H1 (cell line): ENCODE results near the gene MMUT. TPM values are rescaled to one million over a fixed set of nuclear protein-coding genes. Genes with fewer than 3 reads are reported as not detected.

Experiments
- CTCF ChIA-PET: fragments of 300-600 bp; sonication (Branson Sonifier 250); formaldehyde crosslinking; loops from one replicate; lab custom pipeline; 2021; ENCODE audit not compliant: partially characterized antibody; lab: Charles Lee
- POLR2A ChIA-PET: fragments of 300-600 bp; sonication (Branson Sonifier 250); formaldehyde crosslinking; loops from one replicate; lab custom pipeline; 2021; ENCODE audit warnings: inconsistent platforms; ENCODE audit not compliant: partially characterized antibody; lab: Charles Lee
- DNase-seq, 2 experiments: peaks; one replicate each; pipeline versions ENCODE4 v3.0.0 to v3.0.0-alpha.2; 2010 to 2022; ENCODE audit warnings: low spot score in 2 of 2, low read depth in 1 of 2, mixed read lengths in 1 of 2
- FAIRE-seq: peaks from 2 replicates; lab custom pipeline; 2011; peaks lifted over from hg19 to GRCh38; lab: Jason Lieb, UNC
- H2AFZ ChIP-seq: 2 replicates; pipeline ENCODE4 v1.8.1; 2012; ENCODE audit warnings: low read length, inconsistent platforms
- H2AK5ac ChIP-seq: 2 replicates; pipeline ENCODE4 v1.6.1; 2013; ENCODE audit warnings: low read depth, low read length
- H2BK120ac ChIP-seq: replicated peaks from 2 replicates; pipeline ENCODE3; 2013; ENCODE audit warnings: low read depth, low read length, inconsistent platforms
- H2BK12ac ChIP-seq: 2 replicates; pipeline ENCODE4 v1.6.1; 2013; ENCODE audit warnings: low read depth, low read length
- H2BK15ac ChIP-seq: 2 replicates; pipeline ENCODE4 v1.6.1; 2013; ENCODE audit warnings: low read length
- H2BK20ac ChIP-seq: 2 replicates; pipeline ENCODE4 v1.6.1; 2013; ENCODE audit warnings: low read length
- H2BK5ac ChIP-seq: 2 replicates; pipeline ENCODE4 v1.6.1; 2013; ENCODE audit warnings: low read depth, low read length
- H3K14ac ChIP-seq: 2 replicates; pipeline ENCODE4 v1.6.1; 2013; ENCODE audit warnings: inconsistent platforms; ENCODE audit not compliant: insufficient read length
- H3K18ac ChIP-seq: 2 replicates; pipeline ENCODE4 v1.6.1; 2013; ENCODE audit warnings: low read length; ENCODE audit errors: extremely low read depth
- H3K23ac ChIP-seq: 2 replicates; pipeline ENCODE4 v1.6.1; 2013; ENCODE audit warnings: inconsistent platforms; ENCODE audit not compliant: insufficient read length
- H3K23me2 ChIP-seq: 2 replicates; pipeline ENCODE4 v1.6.1; 2013; ENCODE audit warnings: low read depth, low read length
- H3K27ac ChIP-seq: 2 replicates; pipeline ENCODE4 v1.6.1; 2011; ENCODE audit warnings: low read depth, low read length, inconsistent platforms
- H3K27me3 ChIP-seq, 4 experiments: replicated peaks in 1 of 4; 1 replicate in 1 of 4; 2 replicates in 3 of 4; pipeline versions ENCODE4 v1.6.1 to v1.8.1; 2011 to 2013; ENCODE audit warnings: low read length in 3 of 4, mild to moderate bottlenecking in 3 of 4, inconsistent platforms in 2 of 4, mixed read lengths in 2 of 4, moderate library complexity in 1 of 4; ENCODE audit not compliant: control insufficient read depth in 3 of 4, insufficient read depth in 3 of 4; ENCODE audit errors: extremely low read depth in 1 of 4
- H3K36me3 ChIP-seq, 4 experiments: 2 replicates each; pipeline versions ENCODE4 v1.6.1 to v1.8.1; 2011 to 2013; ENCODE audit warnings: mild to moderate bottlenecking in 4 of 4, low read length in 3 of 4, moderate library complexity in 2 of 4, control low read depth in 1 of 4, inconsistent platforms in 1 of 4; ENCODE audit not compliant: insufficient read depth in 4 of 4, control insufficient read depth in 2 of 4
- H3K4ac ChIP-seq: replicated peaks from 2 replicates; pipeline ENCODE3; 2013; ENCODE audit warnings: low read length, low read depth, mixed read lengths, inconsistent platforms; ENCODE audit not compliant: insufficient read length
- H3K4me1 ChIP-seq, 4 experiments: replicated peaks in 1 of 4; 1 replicate in 1 of 4; 2 replicates in 3 of 4; pipeline versions ENCODE4 v1.6.1 to v1.8.1; 2011 to 2013; ENCODE audit warnings: low read length in 3 of 4, inconsistent platforms in 2 of 4, mixed read lengths in 1 of 4; ENCODE audit not compliant: insufficient read depth in 4 of 4, control insufficient read depth in 3 of 4
- H3K4me2 ChIP-seq, 2 experiments: 2 replicates each; pipeline versions ENCODE4 v1.6.1 to v1.8.1; 2011 to 2013; ENCODE audit warnings: low read depth in 2 of 2, low read length in 2 of 2, control low read depth in 1 of 2, inconsistent platforms in 1 of 2, mild to moderate bottlenecking in 1 of 2; ENCODE audit not compliant: insufficient read depth in 1 of 2
- H3K4me3 ChIP-seq, 4 experiments: fragments of 200-600, 300-600 bp in 1 of 4; sonication (generic), shearing (Covaris generic), sonication (Bioruptor Twin) in 1 of 4; 2 replicates each; pipeline versions ENCODE4 v1.5.1 to v1.8.1; 2011 to 2016; ENCODE audit warnings: low read length in 4 of 4, low read depth in 3 of 4, control low read depth in 2 of 4, inconsistent platforms in 2 of 4, mild to moderate bottlenecking in 2 of 4, mixed read lengths in 1 of 4, moderate library complexity in 1 of 4; ENCODE audit not compliant: insufficient read depth in 2 of 4; ENCODE audit errors: extremely low read depth in 1 of 4
- H3K56ac ChIP-seq: replicated peaks from 2 replicates; pipeline ENCODE3; 2013; ENCODE audit warnings: low read depth, mild to moderate bottlenecking, mixed read lengths, low read length, inconsistent platforms; ENCODE audit not compliant: insufficient read length
- H3K79me1 ChIP-seq: 2 replicates; pipeline ENCODE4 v1.6.1; 2013; ENCODE audit warnings: low read depth, low read length, control low read depth
- H3K79me2 ChIP-seq, 2 experiments: 2 replicates each; pipeline versions ENCODE4 v1.6.1 to v1.8.1; 2012 to 2013; ENCODE audit warnings: low read length in 2 of 2, mild to moderate bottlenecking in 2 of 2, inconsistent platforms in 1 of 2; ENCODE audit not compliant: insufficient read depth in 2 of 2, control insufficient read depth in 1 of 2
- H3K9ac ChIP-seq, 4 experiments: replicated peaks in 1 of 4; 1 replicate in 1 of 4; 2 replicates in 3 of 4; pipeline versions ENCODE4 v1.6.1 to v1.8.1; 2011 to 2013; ENCODE audit warnings: low read depth in 3 of 4, low read length in 3 of 4, control low read depth in 2 of 4, mild to moderate bottlenecking in 2 of 4, moderate library complexity in 2 of 4, inconsistent platforms in 1 of 4; ENCODE audit errors: extremely low read depth in 1 of 4
- H3K9me3 ChIP-seq, 2 experiments: 2 replicates each; pipeline versions ENCODE4 v1.6.1 to v1.8.1; 2012 to 2013; ENCODE audit warnings: mild to moderate bottlenecking in 2 of 2, moderate library complexity in 2 of 2, control low read depth in 1 of 2, inconsistent platforms in 1 of 2, low read depth in 1 of 2, low read length in 1 of 2, mixed read lengths in 1 of 2; ENCODE audit not compliant: insufficient read depth in 2 of 2
- H4K20me1 ChIP-seq, 2 experiments: replicated peaks in 1 of 2; 2 replicates each; pipeline versions ENCODE3 to v1.8.1; 2011 to 2013; ENCODE audit warnings: inconsistent platforms in 2 of 2, low read length in 2 of 2, mild to moderate bottlenecking in 1 of 2; ENCODE audit not compliant: insufficient read depth in 2 of 2, control insufficient read depth in 1 of 2
- H4K5ac ChIP-seq: 2 replicates; pipeline ENCODE4 v1.6.1; 2013; ENCODE audit warnings: low read length, low read depth, mixed read lengths, inconsistent platforms; ENCODE audit not compliant: insufficient read length
- H4K8ac ChIP-seq: 2 replicates; pipeline ENCODE4 v1.8.0; 2013; ENCODE audit warnings: mild to moderate bottlenecking, moderate library complexity, low read length, inconsistent platforms; ENCODE audit not compliant: insufficient read depth; ENCODE audit errors: extremely low read depth
- H4K91ac ChIP-seq: replicated peaks from 2 replicates; pipeline ENCODE3; 2013; ENCODE audit warnings: low read length, mixed read lengths, inconsistent platforms; ENCODE audit not compliant: insufficient read length
- HDAC6 ChIP-seq: IDR thresholded peaks from one replicate; pipeline ENCODE4 v1.7.1; 2012; ENCODE audit warnings: low read depth, mild to moderate bottlenecking, inconsistent platforms, low read length, moderate library complexity
- SAP30 ChIP-seq: fragments of 300-600 bp; sonication (generic); IDR thresholded peaks from 2 replicates; pipeline ENCODE4 v1.7.1; 2012; ENCODE audit warnings: low read length, moderate library complexity, mild to moderate bottlenecking, inconsistent platforms; ENCODE audit not compliant: insufficient read depth, insufficient replicate concordance
- TCF12 ChIP-seq: IDR thresholded peaks from 2 replicates; pipeline ENCODE4 v1.6.1; 2011; ENCODE audit warnings: low read depth, mild to moderate bottlenecking, low read length
- ZNF274 ChIP-seq: IDR thresholded peaks from 2 replicates; pipeline ENCODE4 v1.7.0; 2012; ENCODE audit warnings: low read length, borderline replicate concordance; ENCODE audit errors: extremely low read depth
- WGBS, 2 experiments: shearing (Covaris generic) in 1 of 2; methylation state at CpG; one replicate each; pipeline versions ENCODE4 v1.1.6 to v1.1.7; 2013 to 2015; ENCODE audit warnings: low lambda C conversion rate in 2 of 2, mixed read lengths in 2 of 2, inconsistent platforms in 1 of 2, low coverage in 1 of 2, missing lambda C conversion rate in 1 of 2; ENCODE audit not compliant: insufficient replicate concordance in 2 of 2, insufficient coverage in 1 of 2, insufficient read length in 1 of 2; ENCODE audit errors: extremely low coverage in 1 of 2, missing lambda C conversion rate in 1 of 2; 5-methylcytosine and 5-hydroxymethylcytosine counted together
- polyA plus RNA-seq, 7 experiments: library from polyadenylated mRNA; depleted of rRNA in 3 of 7; stranded (reverse) in 5 of 7; unstranded in 2 of 7; fragments of >200 nt in 5 of 7; fragments of 200-250 nt in 2 of 7; gene quantifications; 1 replicate in 5 of 7; 2 replicates in 1 of 7; 4 replicates in 1 of 7; pipeline versions ENCODE4 v1.2.1 to v1.2.3, GENCODE V29; 2011 to 2013; ENCODE audit warnings: missing spikeins in 2 of 7, mixed read lengths in 2 of 7
- total RNA-seq: library from RNA; stranded (reverse); fragmentation: NEBNext Ultra II Directional; extraction: Animal tissue kit (Norgen Biotek cat#: 25700); gene quantifications from 2 replicates; pipeline ENCODE4 v1.2.1, GENCODE V29; 2021
- TF ChIP-seq, protein P1 (sequence below): IDR thresholded peaks from 2 replicates; pipeline ENCODE4 v1.6.1; 2012; ENCODE audit warnings: inconsistent platforms

MMUT gene
- total and polyA plus RNA-seq, 2 of the 8 experiments (the other 6 are each of a cell fraction or from before 2014, with no cell fraction given): 5.2 to 13.0 TPM

DNA sequence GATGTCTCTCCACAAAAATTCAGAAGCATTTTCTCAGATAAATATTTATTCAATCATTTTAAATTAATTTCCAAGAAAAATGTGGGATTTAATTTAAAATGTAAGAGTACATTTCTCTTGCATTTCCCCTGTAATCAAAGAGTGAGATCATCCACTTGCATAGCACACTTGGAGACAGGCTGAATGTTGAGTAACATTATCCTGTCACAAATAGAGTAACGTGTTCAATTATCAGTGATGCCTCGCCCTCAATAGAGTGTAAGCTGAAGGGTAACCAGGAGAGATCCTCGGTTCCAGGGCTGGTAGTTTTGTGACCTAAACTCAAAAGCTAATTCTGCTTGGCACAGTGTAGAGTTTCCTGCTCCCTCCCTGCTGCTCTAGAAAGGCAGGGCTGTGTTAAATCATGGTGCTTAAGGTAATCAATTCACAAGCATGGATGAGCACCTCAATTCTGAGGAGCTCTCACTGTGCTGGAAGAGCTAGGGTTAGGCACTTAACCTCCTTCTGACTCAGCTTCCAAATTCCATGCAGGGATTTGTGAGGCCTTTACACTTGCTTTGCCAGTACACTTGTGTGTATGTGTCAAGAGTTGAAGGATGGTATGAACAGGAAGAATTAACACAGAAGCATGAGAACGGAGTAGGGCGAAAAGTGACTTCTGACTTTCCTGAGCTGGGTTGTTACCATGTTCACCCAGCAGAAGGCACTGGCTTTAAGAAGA is 56.6 kb downstream of the MMUT start:
- H4K20me1 ChIP-seq: no peaks in the 10 kb centered on the region
- H3K4ac ChIP-seq: no peak overlapping the region
- no peak overlapping the region for H3K4me3 ChIP-seq
- no peaks in the 10 kb centered on the region for H3K23me2 ChIP-seq
- no peak overlapping the region for H2AK5ac ChIP-seq
- H3K9ac ChIP-seq: no peak overlapping the region
- H4K5ac ChIP-seq: no peak overlapping the region
- no peaks in the 10 kb centered on the region for H3K79me2 ChIP-seq
- no peak for TF ChIP-seq ZNF274
- TF ChIP-seq HDAC6: no peak
- no peak for TF ChIP-seq SAP30
- TF ChIP-seq, protein P1, sequence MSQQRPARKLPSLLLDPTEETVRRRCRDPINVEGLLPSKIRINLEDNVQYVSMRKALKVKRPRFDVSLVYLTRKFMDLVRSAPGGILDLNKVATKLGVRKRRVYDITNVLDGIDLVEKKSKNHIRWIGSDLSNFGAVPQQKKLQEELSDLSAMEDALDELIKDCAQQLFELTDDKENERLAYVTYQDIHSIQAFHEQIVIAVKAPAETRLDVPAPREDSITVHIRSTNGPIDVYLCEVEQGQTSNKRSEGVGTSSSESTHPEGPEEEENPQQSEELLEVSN: no peak
- TF ChIP-seq TCF12: no peak
- no peaks in the 10 kb centered on the region for H3K9me3 ChIP-seq
- no peaks in the 10 kb centered on the region for H3K4me1 ChIP-seq
- no peak overlapping the region for H3K27ac ChIP-seq
- FAIRE-seq (no peak), DNase-seq (no peak)
- no peaks in the 10 kb centered on the region for H3K27me3 ChIP-seq
- H2BK12ac ChIP-seq: no peak overlapping the region
- no peak overlapping the region for H2BK5ac ChIP-seq
- H4K8ac ChIP-seq: no peak overlapping the region
- no peak overlapping the region for H3K18ac ChIP-seq
- no peak overlapping the region for H2BK15ac ChIP-seq
- whole genome bisulfite sequencing, 2 experiments: 91% methylated on average over 5 of the region's 5 CpGs; no CpG with 5 or more reads in 1 of the 2 experiments
- H3K23ac ChIP-seq: no peak overlapping the region
- ChIA-PET CTCF (interaction anchor here (0.8 to 1.4 kb wide), 3 partner anchors 10 to 930 kb away, joined by 3 read pairs; no protein-coding TSS in a partner anchor), POLR2A (no interaction called here)
- no peak overlapping the region for H3K14ac ChIP-seq
- no peak overlapping the region for H4K91ac ChIP-seq
- no peak overlapping the region for H2BK20ac ChIP-seq
- H3K4me2 ChIP-seq: no peak overlapping the region
- no peak overlapping the region for H2BK120ac ChIP-seq
- no peak overlapping the region for H3K56ac ChIP-seq
- H2AFZ ChIP-seq: peak overlapping the region; percentile 92
- H3K36me3 ChIP-seq: no peaks in the 10 kb centered on the region
- H3K79me1 ChIP-seq: no peaks in the 10 kb centered on the region
